ENCODE results near the gene FBXL4. TPM values are rescaled to one million over a fixed set of nuclear protein-coding genes. Genes with fewer than 3 reads are reported as not detected.

The FBXL4 gene
- total RNA-seq, result 12.2 and 15.6 TPM in 2 replicates

GRCh38 chr6:98947411-98948292, at the start of gene FBXL4:
Gene FBXL4 (minus strand): TSS chr6:98947946. CDS start chr6:98926988, 20,958 bp downstream.

GRCh38 chr6:98834060-98835031, 113.4 kb downstream of the FBXL4 start, which contains the start of gene POU3F2:
Gene POU3F2 (plus strand): TSS chr6:98834574. CDS start chr6:98834874, 300 bp downstream.

Other genes starting within 250 kb of the FBXL4 start
- not detected in 2 replicates for gene POU3F2, start 113.4 kb downstream of the FBXL4 start, total RNA-seq

All from thoracic aorta endothelial cell (primary cell).